ENCODE data around the gene SLC17A8. TPM values are rescaled to one million over a fixed set of nuclear protein-coding genes. Genes with fewer than 3 reads are reported as not detected.

SLC17A8 gene
- total RNA-seq, 1 experiment from 2014 or later, result not detected

DNA sequence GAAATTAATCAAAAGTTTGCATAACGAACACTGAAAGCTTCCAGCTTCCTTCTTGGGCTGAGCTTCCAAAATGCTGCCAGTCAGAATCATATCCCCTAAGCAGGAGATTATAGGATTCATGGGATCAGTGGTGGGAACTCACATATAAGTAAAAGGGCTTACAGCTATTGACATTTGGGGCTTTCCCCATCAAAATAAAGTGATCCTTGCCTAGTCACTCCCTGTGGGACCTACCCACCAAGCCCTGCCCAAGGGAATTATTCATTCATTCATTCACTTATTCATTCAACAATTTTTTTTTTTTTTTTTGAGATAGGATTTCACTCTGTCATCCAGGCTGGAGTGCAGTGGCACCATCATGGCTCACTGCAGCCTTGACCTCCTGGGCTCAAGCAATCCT is 69.3 kb downstream of the SLC17A8 start:
- Mint-ChIP-seq H3K36me3 (ENCODE audit: insufficient read depth in 1 of 3, low read depth in 3 of 3) (no peaks in the 10 kb centered on the region; a peak in 1 of 7 replicates), H3K4me3 (no peak overlapping the region), H3K9me3 (peaks cover 0 to 5% of the 10 kb centered on the region in 2 experiments; a peak in 3 of 5 replicates), H3K27ac (no peak overlapping the region), H3K4me1 (no peaks in the 10 kb centered on the region), H3K27me3 (ENCODE audit: low read depth) (no peaks in the 10 kb centered on the region)
- Histone ChIP-seq H2AK5ac (ENCODE audit: insufficient read length, low read length) (no peak overlapping the region), H2AFZ (ENCODE audit: low read length) (no peak overlapping the region), H4K20me1 (ENCODE audit: control insufficient read depth, insufficient read depth, insufficient read length) (no peaks in the 10 kb centered on the region), H3K79me2 (ENCODE audit: insufficient read depth, low read length) (no peaks in the 10 kb centered on the region), H3K79me1 (ENCODE audit: insufficient read depth, low read depth, low read length, poor library complexity, severe bottlenecking) (no peaks in the 10 kb centered on the region), H2BK12ac (ENCODE audit: insufficient read length, low read depth, low read length) (no peak overlapping the region), H3K4ac (ENCODE audit: low read depth, low read length) (no peak overlapping the region), H3K27me3 (ENCODE audit: insufficient read depth, low read length) (no peaks in the 10 kb centered on the region), H3T11ph (ENCODE audit: low read length) (no peak overlapping the region), H2BK120ac (ENCODE audit: low read depth, low read length, poor library complexity, severe bottlenecking) (no peak overlapping the region), H4K91ac (ENCODE audit: insufficient read length, low read depth, low read length) (no peak overlapping the region), H2BK15ac (ENCODE audit: low read depth, low read length) (no peak overlapping the region), H3K4me1 (ENCODE audit: insufficient read depth, low read length) (no peaks in the 10 kb centered on the region), H2BK5ac (ENCODE audit: insufficient read length, low read length) (no peak overlapping the region), H4K5ac (ENCODE audit: insufficient read length, low read depth, low read length) (no peak overlapping the region), H2BK20ac (ENCODE audit: low read depth, low read length, poor library complexity, severe bottlenecking) (no peak overlapping the region), H3K56ac (ENCODE audit: insufficient read length, low read depth, low read length) (no peak overlapping the region), H3K18ac (ENCODE audit: insufficient read length, low read depth, low read length) (no peak overlapping the region), H4K8ac (replicated peaks; ENCODE audit: insufficient read length, low read depth, low read length) (no peak overlapping the region), H3K4me2 (ENCODE audit: insufficient read depth, insufficient read length, low read length) (no peak overlapping the region), H3K9me3 (ENCODE audit: control insufficient read depth, low read depth, low read length) (no peaks in the 10 kb centered on the region), H3K9ac (ENCODE audit: extremely low read depth, insufficient read length, low read length) (no peak overlapping the region), H3K27ac (ENCODE audit: insufficient read length, low read depth, low read length) (no peak overlapping the region), H3K23me2 (ENCODE audit: insufficient read length, low read depth, low read length, poor library complexity, severe bottlenecking) (no peaks in the 10 kb centered on the region), H3K14ac (ENCODE audit: insufficient read depth, low read length) (no peak overlapping the region), H3K23ac (ENCODE audit: insufficient read length, low read depth, low read length) (no peak overlapping the region)
- WGBS (ENCODE audit: extremely low coverage, insufficient read length, low lambda C conversion rate), result no CpG with 5 or more reads among the region's 1 CpG
- TF ChIP-seq CTCF (conservative IDR thresholded peaks at IDR 0.05), result no peak
- DNase-seq, result no peak
